WTC11 (cell line): Measurements from ENCODE around the gene CCDC28A. TPM values are rescaled to one million over a fixed set of nuclear protein-coding genes. Genes with fewer than 3 reads are reported as not detected.

Experiments
- ATAC-seq: fragments of 200-7000 bp; cut with Tn5 transposase; 2 replicates; pipeline ENCODE4 v1.10.0; 2021; ENCODE audit warnings: mild to moderate bottlenecking, moderate library complexity
- CTCF ChIA-PET: fragments of 300-600 bp; sonication (Branson Sonifier 250); formaldehyde crosslinking; loops from one replicate; lab custom pipeline; 2021; ENCODE audit warnings: antibody characterized with exemption; lab: Charles Lee
- POLR2A ChIA-PET: fragments of 350-600 bp; sonication (Branson Sonifier 250); formaldehyde crosslinking; loops from one replicate; lab custom pipeline; 2021; ENCODE audit warnings: antibody characterized with exemption; lab: Charles Lee
- DNase-seq: peaks from one replicate; pipeline ENCODE4 v3.0.0; 2021; ENCODE audit warnings: low spot score
- H3K27ac Mint-ChIP-seq: 2 replicates; pipeline ENCODE4 v1.8.0; 2021; ENCODE audit warnings: mixed read lengths
- H3K27me3 Mint-ChIP-seq: 2 replicates; pipeline ENCODE4 v1.8.0; 2021; ENCODE audit warnings: low read depth, mild to moderate bottlenecking, moderate library complexity, mixed read lengths
- H3K36me3 Mint-ChIP-seq: 2 replicates; pipeline ENCODE4 v1.8.0; 2021; ENCODE audit warnings: mixed read lengths
- H3K4me1 Mint-ChIP-seq: 2 replicates; pipeline ENCODE4 v1.8.0; 2022; ENCODE audit warnings: mixed read lengths
- H3K4me3 Mint-ChIP-seq: 2 replicates; pipeline ENCODE4 v1.8.0; 2021; ENCODE audit warnings: mild to moderate bottlenecking, moderate library complexity, mixed read lengths
- H3K9me3 Mint-ChIP-seq: 2 replicates; pipeline ENCODE4 v1.8.0; 2021; ENCODE audit warnings: mixed read lengths
- CREB1 ChIP-seq: sonication (generic); formaldehyde crosslinking; IDR thresholded peaks from 2 replicates; pipeline ENCODE4 v1.8.0; 2023; ENCODE audit warnings: mild to moderate bottlenecking, missing genetic modification reagents
- E2F4 ChIP-seq: sonication (generic); formaldehyde crosslinking; IDR thresholded peaks from 2 replicates; pipeline ENCODE4 v1.8.1; 2022; ENCODE audit warnings: low read depth, mild to moderate bottlenecking, moderate library complexity, missing genetic modification reagents, borderline replicate concordance
- E2F5 ChIP-seq: sonication (generic); formaldehyde crosslinking; IDR thresholded peaks from 2 replicates; pipeline ENCODE4 v1.8.1; 2022; ENCODE audit warnings: mild to moderate bottlenecking, moderate library complexity, missing genetic modification reagents
- ELF4 ChIP-seq: sonication (generic); formaldehyde crosslinking; IDR thresholded peaks from 2 replicates; pipeline ENCODE4 v1.8.1; 2022; ENCODE audit warnings: low read depth, mild to moderate bottlenecking, moderate library complexity, missing genetic modification reagents
- ERG ChIP-seq: fragments of 250-450 bp; sonication (Bioruptor Pico); IDR thresholded peaks from 2 replicates; pipeline ENCODE4 v1.8.0; 2021; ENCODE audit warnings: mild to moderate bottlenecking
- FOXJ3 ChIP-seq: sonication (generic); formaldehyde crosslinking; IDR thresholded peaks from 2 replicates; pipeline ENCODE4 v1.9.0; 2021; ENCODE audit warnings: missing genetic modification reagents, mild to moderate bottlenecking, borderline replicate concordance
- FOXK1 ChIP-seq: sonication (generic); formaldehyde crosslinking; IDR thresholded peaks from 2 replicates; pipeline ENCODE4 v1.8.0; 2022; ENCODE audit warnings: mild to moderate bottlenecking, moderate library complexity, missing genetic modification reagents
- FOXP1 ChIP-seq: sonication (generic); formaldehyde crosslinking; IDR thresholded peaks from 2 replicates; pipeline ENCODE4 v1.8.0; 2022; ENCODE audit warnings: missing genetic modification reagents, mild to moderate bottlenecking, moderate library complexity, borderline replicate concordance
- GRHL2 ChIP-seq: fragments of 250-450 bp; sonication (Bioruptor Pico); IDR thresholded peaks from 2 replicates; pipeline ENCODE4 v1.8.0; 2022; ENCODE audit warnings: mild to moderate bottlenecking, moderate library complexity; ENCODE audit not compliant: insufficient replicate concordance, severe bottlenecking
- HMGA2 ChIP-seq: fragments of 250-450 bp; sonication (Bioruptor Pico); IDR thresholded peaks from 2 replicates; pipeline ENCODE4 v1.4.0; 2021; ENCODE audit warnings: mild to moderate bottlenecking, moderate library complexity
- MYBL2 ChIP-seq: sonication (generic); formaldehyde crosslinking; IDR thresholded peaks from 2 replicates; pipeline ENCODE4 v1.8.1; 2023; ENCODE audit warnings: mild to moderate bottlenecking, moderate library complexity, missing genetic modification reagents
- NR2C2 ChIP-seq: sonication (generic); formaldehyde crosslinking; IDR thresholded peaks from 2 replicates; pipeline ENCODE4 v1.8.0; 2022; ENCODE audit warnings: mild to moderate bottlenecking, missing genetic modification reagents
- RELA ChIP-seq: sonication (generic); formaldehyde crosslinking; IDR thresholded peaks from 2 replicates; pipeline ENCODE4 v1.8.1; 2022; ENCODE audit warnings: missing genetic modification reagents, mild to moderate bottlenecking, borderline replicate concordance
- RORB ChIP-seq: fragments of 250-450 bp; sonication (Bioruptor Pico); IDR thresholded peaks from 2 replicates; pipeline ENCODE4 v1.9.0; 2021; ENCODE audit warnings: mild to moderate bottlenecking
- TEAD1 ChIP-seq: sonication (generic); formaldehyde crosslinking; IDR thresholded peaks from 2 replicates; pipeline ENCODE4 v1.8.0; 2022; ENCODE audit warnings: mild to moderate bottlenecking, missing genetic modification reagents
- ZBTB21 ChIP-seq: sonication (generic); formaldehyde crosslinking; IDR thresholded peaks from 2 replicates; pipeline ENCODE4 v1.8.1; 2023; ENCODE audit warnings: mild to moderate bottlenecking, missing genetic modification reagents, borderline replicate concordance
- ZNF121 ChIP-seq: sonication (generic); formaldehyde crosslinking; IDR thresholded peaks from 2 replicates; pipeline ENCODE4 v1.8.0; 2023; ENCODE audit warnings: missing genetic modification reagents
- ZNF138 ChIP-seq: sonication (generic); formaldehyde crosslinking; conservative IDR thresholded peaks from 2 replicates; pipeline ENCODE4 v1.8.1; 2022; ENCODE audit warnings: mild to moderate bottlenecking, moderate library complexity, missing genetic modification reagents
- ZNF232 ChIP-seq: sonication (generic); formaldehyde crosslinking; IDR thresholded peaks from 2 replicates; pipeline ENCODE4 v1.8.0; 2022; ENCODE audit warnings: mild to moderate bottlenecking, missing genetic modification reagents
- ZNF396 ChIP-seq: fragments of 250-450 bp; sonication (Bioruptor Pico); IDR thresholded peaks from 2 replicates; pipeline ENCODE4 v1.8.0; 2021; ENCODE audit warnings: mild to moderate bottlenecking, moderate library complexity, borderline replicate concordance
- ZNF416 ChIP-seq: fragments of 250-450 bp; sonication (Bioruptor Pico); IDR thresholded peaks from 2 replicates; pipeline ENCODE4 v1.9.0; 2021; ENCODE audit warnings: mild to moderate bottlenecking, inconsistent platforms
- ZNF425 ChIP-seq: fragments of 250-450 bp; sonication (Bioruptor Pico); conservative IDR thresholded peaks from 2 replicates; pipeline ENCODE4 v1.9.0; 2021; ENCODE audit warnings: mild to moderate bottlenecking
- ZNF532 ChIP-seq: fragments of 250-450 bp; sonication (Bioruptor Pico); IDR thresholded peaks from 2 replicates; pipeline ENCODE4 v1.9.0; 2021; ENCODE audit warnings: mild to moderate bottlenecking, borderline replicate concordance
- ZSCAN18 ChIP-seq: fragments of 250-450 bp; sonication (Bioruptor Pico); IDR thresholded peaks from 2 replicates; pipeline ENCODE4 v2.1.2; 2022; ENCODE audit warnings: mild to moderate bottlenecking, moderate library complexity
- total RNA-seq: library from RNA; stranded (reverse); gene quantifications from 3 replicates; pipeline ENCODE4 v1.2.3, GENCODE V29; 2021

CCDC28A gene
- total RNA-seq, 1 experiment from 2014 or later: 8.7 TPM

DNA sequence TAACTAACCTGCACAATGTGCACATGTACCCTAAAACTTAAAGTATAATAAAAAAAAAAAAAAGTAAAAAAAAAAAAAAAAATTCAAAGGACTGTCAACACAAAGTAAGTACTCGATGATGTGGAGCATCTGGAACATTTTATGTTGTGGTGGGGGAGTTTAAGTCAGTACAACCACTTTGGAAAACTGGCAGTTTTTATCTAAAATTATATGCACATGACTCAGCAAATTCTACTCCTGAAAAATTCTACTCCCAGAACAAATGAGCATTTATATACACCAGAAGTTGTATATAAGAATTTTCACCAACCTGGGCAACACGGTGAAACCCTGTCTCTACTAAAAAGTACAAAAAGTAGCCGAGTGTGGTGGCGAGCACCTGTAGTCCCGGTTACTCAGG is 36.9 kb upstream of the CCDC28A start:
- Mint-ChIP-seq H3K36me3 (peaks cover 24% of the 10 kb centered on the region), H3K9me3 (peaks cover 47% of the 10 kb centered on the region), H3K4me3 (no peak overlapping the region), H3K27me3 (peaks cover 4% of the 10 kb centered on the region), H3K27ac (no peak overlapping the region), H3K4me1 (no peaks in the 10 kb centered on the region)
- TF ChIP-seq FOXK1 (CRISPR knock-in tag) (no peak), ZNF121 (no peak), ZNF232 (CRISPR knock-in tag) (no peak), FOXJ3 (CRISPR knock-in tag) (no peak), ELF4 (CRISPR knock-in tag) (no peak), CREB1 (CRISPR knock-in tag) (no peak), GRHL2 (no peak), ZNF138 (CRISPR knock-in tag) (no peak), ZNF425 (no peak), ERG (CRISPR knock-in tag) (no peak), TEAD1 (CRISPR knock-in tag) (no peak), RELA (CRISPR knock-in tag) (no peak), FOXP1 (no peak), HMGA2 (CRISPR knock-in tag) (no peak), MYBL2 (CRISPR knock-in tag) (no peak), RORB (no peak), ZNF396 (CRISPR knock-in tag) (no peak), NR2C2 (CRISPR knock-in tag) (no peak), ZBTB21 (CRISPR knock-in tag) (no peak)
- no peak for ATAC-seq
- no peak for DNase-seq
- POLR2A ChIA-PET: no interaction called here
- CTCF ChIA-PET: no interaction called here

GRCh38 chr6:138752017-138752416 is 21.6 kb upstream of the CCDC28A start:
- H3K9me3 Mint-ChIP-seq: no peaks in the 10 kb centered on the region
- CTCF ChIA-PET: no interaction called here
- no peak for DNase-seq

More at GRCh38 chr6:138752017-138752416, 21.6 kb upstream of the CCDC28A start:
- no peak overlapping the region for H3K4me3 Mint-ChIP-seq
- H3K4me1 Mint-ChIP-seq: no peaks in the 10 kb centered on the region
- POLR2A ChIA-PET: no interaction called here
- TF ChIP-seq ZNF416 (CRISPR knock-in tag) (no peak), ERG (CRISPR knock-in tag) (no peak), E2F5 (CRISPR knock-in tag) (no peak), NR2C2 (CRISPR knock-in tag) (no peak), RELA (CRISPR knock-in tag) (no peak), ZNF532 (CRISPR knock-in tag) (no peak), E2F4 (no peak), ZBTB21 (CRISPR knock-in tag) (no peak), ZSCAN18 (no peak), FOXJ3 (CRISPR knock-in tag) (no peak)
- no peaks in the 10 kb centered on the region for H3K27me3 Mint-ChIP-seq
- no peak overlapping the region for H3K27ac Mint-ChIP-seq
- no peaks in the 10 kb centered on the region for H3K36me3 Mint-ChIP-seq
- no peak; the same call in 1 of the 2 replicates for ATAC-seq
